Endothelial cell of umbilical vein (primary cell): ENCODE data around the gene COG5.

Experiments
- EZH2 ChIP-seq: IDR thresholded peaks from 2 replicates; pipeline ENCODE4 v1.6.1; 2012; ENCODE audit warnings: borderline replicate concordance, low read depth, mild to moderate bottlenecking, moderate library complexity, low read length, inconsistent platforms; ENCODE audit not compliant: severe bottlenecking
- FOS ChIP-seq: IDR thresholded peaks from 2 replicates; pipeline ENCODE4 v1.6.1; 2011; ENCODE audit warnings: mild to moderate bottlenecking, low read length, moderate library complexity, borderline replicate concordance; ENCODE audit not compliant: insufficient read depth
- JUN ChIP-seq: IDR thresholded peaks from 2 replicates; pipeline ENCODE4 v1.6.1; 2011; ENCODE audit warnings: borderline replicate concordance, low read depth; ENCODE audit not compliant: insufficient read length, insufficient read depth
- MYC ChIP-seq: IDR thresholded peaks from one replicate; pipeline ENCODE4 v1.6.1; 2011; ENCODE audit warnings: mild to moderate bottlenecking, low read depth, low read length
- POLR2A ChIP-seq: IDR thresholded peaks from 2 replicates; pipeline ENCODE4 v1.6.1; 2012; ENCODE audit warnings: low read depth, mild to moderate bottlenecking, control low read depth, low read length
- POLR2AphosphoS5 ChIP-seq: IDR thresholded peaks from 2 replicates; pipeline ENCODE4 v1.6.1; 2012; ENCODE audit warnings: low read depth, mild to moderate bottlenecking, control low read depth, low read length, moderate library complexity; ENCODE audit not compliant: insufficient read depth
- TF ChIP-seq, protein P1 (sequence below), 2 donors: IDR thresholded peaks; 1 replicate in 1 of 2; 2 replicates in 1 of 2; pipeline ENCODE4 v1.5.1; 2011; ENCODE audit warnings: low read length in 2 of 2, mild to moderate bottlenecking in 2 of 2, moderate library complexity in 2 of 2, control low read depth in 1 of 2, inconsistent platforms in 1 of 2, low read depth in 1 of 2; ENCODE audit not compliant: insufficient read depth in 1 of 2; ENCODE audit errors: extremely low read depth in 1 of 2

DNA sequence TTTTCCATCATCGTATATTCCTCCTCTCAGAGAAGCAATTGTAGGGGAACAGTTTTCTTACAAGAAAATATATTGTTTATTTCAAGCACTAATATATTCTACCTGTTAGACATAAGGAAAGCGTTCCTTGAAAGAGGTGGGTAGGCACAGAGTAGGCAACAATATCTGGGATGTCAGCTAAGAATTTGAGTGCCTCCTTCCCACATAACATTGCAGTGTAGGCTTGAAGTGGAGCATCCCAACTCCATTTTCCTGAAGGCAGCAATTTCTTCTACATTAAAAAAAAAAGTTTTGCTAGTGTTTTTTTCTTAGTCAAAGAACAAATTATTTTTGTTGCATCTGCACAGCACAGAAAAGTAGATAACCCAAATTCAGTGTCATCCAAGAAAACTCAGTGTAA is 37.1 kb upstream of the COG5 start:
- TF ChIP-seq MYC (no peak), FOS (no peak), EZH2 (no peak), POLR2A (no peak), JUN (no peak), POLR2AphosphoS5 (no peak)
- TF ChIP-seq, protein P1, sequence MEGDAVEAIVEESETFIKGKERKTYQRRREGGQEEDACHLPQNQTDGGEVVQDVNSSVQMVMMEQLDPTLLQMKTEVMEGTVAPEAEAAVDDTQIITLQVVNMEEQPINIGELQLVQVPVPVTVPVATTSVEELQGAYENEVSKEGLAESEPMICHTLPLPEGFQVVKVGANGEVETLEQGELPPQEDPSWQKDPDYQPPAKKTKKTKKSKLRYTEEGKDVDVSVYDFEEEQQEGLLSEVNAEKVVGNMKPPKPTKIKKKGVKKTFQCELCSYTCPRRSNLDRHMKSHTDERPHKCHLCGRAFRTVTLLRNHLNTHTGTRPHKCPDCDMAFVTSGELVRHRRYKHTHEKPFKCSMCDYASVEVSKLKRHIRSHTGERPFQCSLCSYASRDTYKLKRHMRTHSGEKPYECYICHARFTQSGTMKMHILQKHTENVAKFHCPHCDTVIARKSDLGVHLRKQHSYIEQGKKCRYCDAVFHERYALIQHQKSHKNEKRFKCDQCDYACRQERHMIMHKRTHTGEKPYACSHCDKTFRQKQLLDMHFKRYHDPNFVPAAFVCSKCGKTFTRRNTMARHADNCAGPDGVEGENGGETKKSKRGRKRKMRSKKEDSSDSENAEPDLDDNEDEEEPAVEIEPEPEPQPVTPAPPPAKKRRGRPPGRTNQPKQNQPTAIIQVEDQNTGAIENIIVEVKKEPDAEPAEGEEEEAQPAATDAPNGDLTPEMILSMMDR (IDR thresholded peaks at IDR 0.05; ENCODE audit: extremely low read depth in 1 of 2, insufficient read depth in 1 of 2, low read depth in 1 of 2, low read length in 2 of 2), result no peak
